ENCODE results near the gene TRAFD1.

GRCh38 chr12:112151766-112152541 is 26.6 kb downstream of the TRAFD1 start:
- TF ChIP-seq POLR2AphosphoS5 (IDR thresholded peaks at IDR 0.05; ENCODE audit: borderline replicate concordance, low read depth, low read length) = no peak
- TF ChIP-seq EZH2 (IDR thresholded peaks at IDR 0.05) = no peak
- TF ChIP-seq FOXP2 (optimal IDR thresholded peaks at IDR 0.05; ENCODE audit: control extremely low read depth, extremely low read length, insufficient read depth) = no peak
